HUDEP-2 (cell line): ENCODE data around the gene RUNDC3A.
"Not testable (repeated sequence)": the region's sequence is repeated elsewhere in the genome, so short reads cannot be mapped to it uniquely, and the experiment has no call there.

Source experiments
- DNase-seq, 76 experiments: peaks; one replicate each; lab custom pipeline; 2025; ENCODE audit not compliant: unreplicated experiment in 76 of 76; lab: John Stamatoyannopoulos, UW

Gene RUNDC3A

GRCh38 chr17:44338702-44339101 is 30.3 kb downstream of the RUNDC3A start:
- DNase-seq = peak in 20 of 76 experiments; percentile 14 to 56 (median 30)

GRCh38 chr17:44340553-44340952 is 32.2 kb downstream of the RUNDC3A start:
- DNase-seq = peak in 2 of 76 experiments; percentile 15 to 51

- no peak for DNase-seq
Observed at GRCh38 chr17:44343510-44344209, 35.3 kb downstream of the RUNDC3A start.

- DNase-seq = peak in 73 of 76 experiments; percentile 43 to 95 (median 85)
Observed at GRCh38 chr17:44344939-44345453, 36.6 kb downstream of the RUNDC3A start, which contains the start of gene GRN. Gene GRN, plus strand, starts transcription at chr17:44345302. Its CDS starts 3,863 bp downstream, at chr17:44349165.

- DNase-seq = peak in 26 of 76 experiments; percentile 17 to 59 (median 26)
Observed at GRCh38 chr17:44345454-44346026, 37.1 kb downstream of the RUNDC3A start.

- DNase-seq = no peak
Observed at GRCh38 chr17:44346064-44346844, 37.9 kb downstream of the RUNDC3A start.

- DNase-seq = not testable (repeated sequence)
Observed at GRCh38 chr17:44347206-44348055, 39.0 kb downstream of the RUNDC3A start.

GRCh38 chr17:44348234-44348987 is 40.0 kb downstream of the RUNDC3A start:
- no peak for DNase-seq

- DNase-seq = no peak
Observed at GRCh38 chr17:44348988-44349364, 40.6 kb downstream of the RUNDC3A start.

GRCh38 chr17:44349553-44350070 is 41.2 kb downstream of the RUNDC3A start:
- no peak for DNase-seq

GRCh38 chr17:44350733-44351226 is 42.4 kb downstream of the RUNDC3A start:
- DNase-seq = peak in 65 of 76 experiments; percentile 15 to 81 (median 60)

- DNase-seq = no peak
Observed at GRCh38 chr17:44351464-44351863, 43.1 kb downstream of the RUNDC3A start.

- no peak for DNase-seq
Observed at GRCh38 chr17:44351961-44352827, 43.8 kb downstream of the RUNDC3A start.

GRCh38 chr17:44352828-44353671 is 44.6 kb downstream of the RUNDC3A start:
- no peak for DNase-seq

- peak in 11 of 76 experiments; percentile 3 to 49 (median 16) for DNase-seq
Observed at GRCh38 chr17:44353672-44354331, 45.4 kb downstream of the RUNDC3A start.
